Fibroblast of villous mesenchyme (primary cell): ENCODE results near the gene ZEB2. TPM values are rescaled to one million over a fixed set of nuclear protein-coding genes. Genes with fewer than 3 reads are reported as not detected.

ENCODE experiments used
- DNase-seq: peaks from one replicate; pipeline ENCODE4 v3.0.0-alpha.2; 2010; ENCODE audit warnings: low read depth
- H3K4me3 ChIP-seq: 2 replicates; pipeline ENCODE4 v1.5.1; 2011; ENCODE audit warnings: low read depth, mild to moderate bottlenecking, low read length
- total RNA-seq: library from RNA; depleted of rRNA; stranded (reverse); fragments of >200 nt; gene quantifications from 2 replicates; pipeline ENCODE4 v1.2.3, GENCODE V29; 2012
- TF ChIP-seq, protein P1 (sequence below): IDR thresholded peaks from 2 replicates; pipeline ENCODE4 v1.5.1; 2012; ENCODE audit warnings: low read depth, mild to moderate bottlenecking, low read length; ENCODE audit not compliant: insufficient read depth

ZEB2 gene
- total RNA-seq, 1 donor = 50.1 TPM

DNA sequence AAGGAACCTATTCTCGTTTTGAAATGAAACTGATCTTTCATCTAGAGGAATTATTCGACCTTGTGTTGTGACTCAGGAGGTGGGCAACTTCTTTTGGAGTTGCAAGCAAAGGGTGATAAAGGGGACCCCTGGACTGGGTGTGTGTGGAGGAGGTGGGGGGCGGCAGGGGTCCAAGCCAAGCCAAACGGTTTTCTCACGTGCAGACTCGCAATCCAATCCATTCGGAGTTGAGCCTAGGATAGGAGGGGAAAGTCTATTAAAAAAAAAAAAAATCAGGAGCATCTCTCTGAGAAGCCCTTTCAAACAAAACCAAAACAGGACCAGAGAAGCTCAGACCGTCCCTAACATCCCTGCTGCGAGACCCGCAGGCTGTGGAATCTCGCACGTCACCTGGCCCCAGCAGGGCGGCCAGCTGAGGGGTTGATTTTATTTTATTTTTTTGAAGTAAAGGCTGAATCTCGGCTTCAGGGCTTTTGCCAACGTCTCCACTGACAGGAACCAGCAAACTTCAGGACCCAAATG, 3.7 kb upstream of the ZEB2 start:
- peak overlapping the region; percentile 64 for H3K4me3 ChIP-seq
- no peak for DNase-seq
- TF ChIP-seq, protein P1, sequence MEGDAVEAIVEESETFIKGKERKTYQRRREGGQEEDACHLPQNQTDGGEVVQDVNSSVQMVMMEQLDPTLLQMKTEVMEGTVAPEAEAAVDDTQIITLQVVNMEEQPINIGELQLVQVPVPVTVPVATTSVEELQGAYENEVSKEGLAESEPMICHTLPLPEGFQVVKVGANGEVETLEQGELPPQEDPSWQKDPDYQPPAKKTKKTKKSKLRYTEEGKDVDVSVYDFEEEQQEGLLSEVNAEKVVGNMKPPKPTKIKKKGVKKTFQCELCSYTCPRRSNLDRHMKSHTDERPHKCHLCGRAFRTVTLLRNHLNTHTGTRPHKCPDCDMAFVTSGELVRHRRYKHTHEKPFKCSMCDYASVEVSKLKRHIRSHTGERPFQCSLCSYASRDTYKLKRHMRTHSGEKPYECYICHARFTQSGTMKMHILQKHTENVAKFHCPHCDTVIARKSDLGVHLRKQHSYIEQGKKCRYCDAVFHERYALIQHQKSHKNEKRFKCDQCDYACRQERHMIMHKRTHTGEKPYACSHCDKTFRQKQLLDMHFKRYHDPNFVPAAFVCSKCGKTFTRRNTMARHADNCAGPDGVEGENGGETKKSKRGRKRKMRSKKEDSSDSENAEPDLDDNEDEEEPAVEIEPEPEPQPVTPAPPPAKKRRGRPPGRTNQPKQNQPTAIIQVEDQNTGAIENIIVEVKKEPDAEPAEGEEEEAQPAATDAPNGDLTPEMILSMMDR = no peak

DNA sequence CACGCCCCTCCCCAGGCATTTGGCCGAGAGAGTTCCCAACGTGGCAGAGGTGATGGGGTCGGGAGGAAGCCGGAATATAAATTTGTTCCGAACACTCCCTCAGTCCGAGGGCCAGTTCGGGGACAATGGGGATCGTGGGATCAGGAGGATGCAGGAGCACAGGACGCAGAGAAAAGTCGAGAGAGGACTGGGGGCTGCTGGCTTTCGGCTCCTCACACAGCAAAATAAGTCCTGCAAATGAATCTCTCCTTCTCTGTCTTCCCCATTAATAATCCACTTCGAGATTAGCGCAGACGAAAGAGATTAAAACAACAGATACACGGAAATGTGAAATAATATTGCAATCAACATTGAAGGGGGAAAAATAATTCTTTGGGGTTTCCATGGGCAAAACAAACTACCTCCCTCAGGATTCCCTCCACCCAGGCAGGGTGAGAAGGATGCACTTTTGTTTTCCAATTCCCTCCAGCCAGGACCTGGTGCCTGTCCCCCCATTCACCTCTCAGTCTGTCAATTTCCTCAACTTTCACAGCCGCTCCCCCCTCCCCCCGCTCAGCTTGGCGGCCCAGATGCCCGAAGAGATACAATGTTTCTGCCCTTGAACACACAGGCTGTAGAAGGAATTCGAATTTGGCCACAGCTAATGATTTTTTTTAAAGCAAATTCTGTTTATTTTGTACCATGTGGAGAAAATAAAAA, 3.1 kb upstream of the ZEB2 start:
- peak overlapping the region; percentile 64 for H3K4me3 ChIP-seq
- DNase-seq = no peak
- TF ChIP-seq, protein P1 = no peak

DNA sequence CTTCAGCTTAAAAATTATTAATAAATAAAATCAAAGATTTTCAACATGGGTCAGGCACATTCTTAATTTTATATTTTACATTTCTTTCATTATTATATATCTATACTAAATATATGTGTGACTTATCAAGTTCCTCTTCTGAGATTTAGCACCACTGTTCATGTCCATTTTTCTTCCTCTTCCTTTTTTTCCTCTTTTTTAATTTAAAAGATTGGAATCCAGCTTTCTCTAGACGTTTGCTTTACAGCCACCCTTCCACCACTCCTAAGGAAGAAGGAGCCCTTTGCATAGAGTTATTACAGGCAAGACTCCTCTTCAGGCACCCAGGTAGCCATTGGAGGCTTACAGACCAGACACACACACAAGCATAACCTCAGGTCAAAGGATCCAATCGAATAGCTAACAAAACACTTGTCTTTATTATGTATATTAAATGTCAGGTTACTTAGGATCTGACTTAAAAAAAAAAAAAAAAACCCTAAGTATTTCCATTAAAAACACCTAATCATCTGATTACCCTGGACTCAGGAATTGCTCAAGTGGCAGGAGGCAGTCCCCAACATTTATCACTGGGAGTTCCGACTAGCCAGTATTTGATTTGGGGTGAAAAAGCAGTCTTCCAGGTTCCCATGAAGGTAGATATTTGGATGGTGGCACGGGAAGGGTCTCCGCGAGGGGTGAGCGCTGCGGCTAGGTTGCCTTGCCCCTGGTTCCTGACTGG, 2.4 kb upstream of the ZEB2 start:
- TF ChIP-seq, protein P1 = no peak
- DNase-seq = no peak
- peak overlapping the region; percentile 64 for H3K4me3 ChIP-seq

DNA sequence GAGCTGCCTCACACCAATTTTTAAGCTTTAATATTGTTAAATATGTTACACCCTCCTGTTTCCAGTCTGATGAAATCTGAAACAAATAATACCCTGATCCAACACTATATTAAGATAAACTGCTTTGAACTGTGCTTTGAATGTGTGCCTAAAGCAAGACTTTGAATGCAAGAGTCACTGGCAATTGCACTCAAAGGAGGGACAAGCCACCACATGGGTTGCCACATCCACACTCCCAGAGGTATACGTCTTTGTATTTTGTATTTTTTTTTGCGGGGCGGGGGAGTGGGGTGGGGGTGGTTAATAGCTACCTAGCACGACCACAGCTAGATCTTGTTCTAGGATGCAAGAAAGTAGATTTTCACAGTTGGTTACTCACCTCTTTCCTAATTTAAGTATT, 1.8 kb upstream of the ZEB2 start:
- no peak overlapping the region for H3K4me3 ChIP-seq
- DNase-seq = no peak
- TF ChIP-seq, protein P1 = no peak

DNA sequence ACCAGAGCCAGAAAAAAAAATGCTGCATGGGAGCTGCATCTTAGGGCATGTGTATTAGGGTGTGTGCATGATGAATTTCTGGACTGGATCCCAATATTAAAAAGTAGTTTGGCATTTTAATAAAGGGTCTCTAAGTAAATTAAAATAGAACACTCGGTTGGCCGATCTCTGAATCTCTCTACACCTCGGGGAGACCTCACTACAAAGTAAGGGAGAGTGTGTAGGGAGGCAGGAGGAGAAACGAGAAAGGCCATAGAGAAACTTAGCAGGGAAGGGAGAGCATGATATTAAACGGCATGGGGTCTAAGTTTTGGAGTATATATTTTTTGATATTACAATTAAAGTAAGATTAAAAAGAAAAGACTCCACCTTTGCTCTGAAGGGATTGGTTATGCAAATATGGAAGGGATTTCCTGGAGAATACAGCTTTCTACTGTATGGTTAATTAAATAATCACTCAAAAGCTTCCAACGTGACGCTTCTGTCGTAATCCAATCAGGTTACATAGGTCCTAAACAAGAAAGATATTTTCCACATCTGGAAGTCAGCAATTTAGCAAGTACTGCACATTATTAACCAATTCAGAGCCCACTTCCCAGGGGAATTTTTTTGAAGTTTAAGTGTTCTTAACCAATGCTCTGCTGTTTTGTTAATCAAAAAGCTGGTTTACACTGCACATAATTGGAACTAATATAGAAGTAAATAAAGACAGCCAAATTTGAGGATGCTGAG, 1.0 kb upstream of the ZEB2 start:
- peak overlapping the region; percentile 81 for H3K4me3 ChIP-seq
- DNase-seq = peak; percentile 78
- TF ChIP-seq, protein P1 = no peak

DNA sequence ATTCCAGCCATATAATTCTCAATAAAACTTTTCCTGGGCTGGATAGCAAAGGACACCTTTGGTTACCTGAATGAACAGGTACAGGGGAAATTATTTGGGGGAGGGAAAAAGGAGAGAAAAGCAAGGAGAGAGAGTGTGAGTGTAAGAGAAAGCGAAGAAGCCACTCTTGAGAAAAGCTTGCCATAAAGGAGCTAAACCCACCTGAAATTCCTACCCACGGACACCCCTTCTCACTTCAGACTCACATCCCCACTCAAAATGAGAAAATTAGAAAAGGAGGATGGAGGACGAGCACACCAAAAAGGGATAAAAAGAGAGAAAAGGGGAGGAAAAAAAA, 354 bp downstream of the ZEB2 start:
- peak overlapping the region; percentile 81 for H3K4me3 ChIP-seq
- no peak for DNase-seq
- TF ChIP-seq, protein P1 = no peak
